ENCODE results near the gene PDE6C. TPM values are rescaled to one million over a fixed set of nuclear protein-coding genes. Genes with fewer than 3 reads are reported as not detected.

The PDE6C gene
- total and polyA plus RNA-seq, 2 donors from 2014 or later = not detected

Other genes starting within 250 kb of the PDE6C start
- 134 TPM for gene MYOF, start 130.2 kb upstream of the PDE6C start, total RNA-seq
- 11.5 TPM for gene MYOF, start 130.2 kb upstream of the PDE6C start, polyA plus RNA-seq (ENCODE audit: insufficient read depth, low read depth, low replicate concordance)
- gene CEP55, start 115.9 kb upstream of the PDE6C start, total RNA-seq = 0.88 TPM
- 0.39 TPM for gene CEP55, start 115.9 kb upstream of the PDE6C start, polyA plus RNA-seq (ENCODE audit: insufficient read depth, low read depth, low replicate concordance)
- 1.0 TPM for gene FFAR4, start 45.9 kb upstream of the PDE6C start, total RNA-seq
- 0.11 TPM for gene FFAR4, start 45.9 kb upstream of the PDE6C start, polyA plus RNA-seq (ENCODE audit: insufficient read depth, low read depth, low replicate concordance)
- gene RBP4, start 11.3 kb upstream of the PDE6C start, total RNA-seq = 77.4 TPM
- 24.3 TPM for gene RBP4, start 11.3 kb upstream of the PDE6C start, polyA plus RNA-seq (ENCODE audit: insufficient read depth, low read depth, low replicate concordance)
- 15.6 TPM for gene FRA10AC1, start 90.1 kb downstream of the PDE6C start, total RNA-seq
- 18.9 TPM for gene FRA10AC1, start 90.1 kb downstream of the PDE6C start, polyA plus RNA-seq (ENCODE audit: insufficient read depth, low read depth, low replicate concordance)
- not detected for gene LGI1, start 145.4 kb downstream of the PDE6C start, total RNA-seq
- gene LGI1, start 145.4 kb downstream of the PDE6C start, polyA plus RNA-seq (ENCODE audit: insufficient read depth, low read depth, low replicate concordance) = not detected

All from kidney (tissue), 2 donors.